ENCODE results near the gene DENND5A. TPM values are rescaled to one million over a fixed set of nuclear protein-coding genes. Genes with fewer than 3 reads are reported as not detected.

DENND5A gene
- total RNA-seq, 3 donors from 2014 or later: 63.5 to 124 (median 118) TPM

DNA sequence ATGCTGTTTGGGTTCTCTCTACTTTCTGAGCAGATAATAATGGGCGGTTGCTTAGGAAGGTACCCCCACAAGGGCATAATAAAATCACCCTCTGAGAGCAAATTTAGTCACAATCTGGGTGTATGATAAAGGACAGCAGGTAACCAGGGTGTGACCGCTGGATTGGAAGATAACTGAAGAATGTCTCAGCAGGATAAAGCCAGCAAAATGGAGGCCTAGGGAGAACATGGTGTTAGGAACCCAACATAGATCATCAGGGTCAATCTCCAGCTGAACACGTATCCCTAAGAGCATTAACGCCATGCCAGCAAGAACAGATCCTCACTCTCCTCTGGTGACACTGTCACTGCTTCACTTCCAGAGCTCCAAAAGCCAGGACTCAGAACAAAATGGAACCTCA lies 109.2 kb downstream of the DENND5A start:
- no peak overlapping the region for H3K27ac ChIP-seq
- H3K9me3 ChIP-seq: no peaks in the 10 kb centered on the region
- TF ChIP-seq POLR2AphosphoS5 (IDR thresholded peaks at IDR 0.05) (no peak), POLR2A (IDR thresholded peaks at IDR 0.05) (no peak)
- TF ChIP-seq, protein P1, sequence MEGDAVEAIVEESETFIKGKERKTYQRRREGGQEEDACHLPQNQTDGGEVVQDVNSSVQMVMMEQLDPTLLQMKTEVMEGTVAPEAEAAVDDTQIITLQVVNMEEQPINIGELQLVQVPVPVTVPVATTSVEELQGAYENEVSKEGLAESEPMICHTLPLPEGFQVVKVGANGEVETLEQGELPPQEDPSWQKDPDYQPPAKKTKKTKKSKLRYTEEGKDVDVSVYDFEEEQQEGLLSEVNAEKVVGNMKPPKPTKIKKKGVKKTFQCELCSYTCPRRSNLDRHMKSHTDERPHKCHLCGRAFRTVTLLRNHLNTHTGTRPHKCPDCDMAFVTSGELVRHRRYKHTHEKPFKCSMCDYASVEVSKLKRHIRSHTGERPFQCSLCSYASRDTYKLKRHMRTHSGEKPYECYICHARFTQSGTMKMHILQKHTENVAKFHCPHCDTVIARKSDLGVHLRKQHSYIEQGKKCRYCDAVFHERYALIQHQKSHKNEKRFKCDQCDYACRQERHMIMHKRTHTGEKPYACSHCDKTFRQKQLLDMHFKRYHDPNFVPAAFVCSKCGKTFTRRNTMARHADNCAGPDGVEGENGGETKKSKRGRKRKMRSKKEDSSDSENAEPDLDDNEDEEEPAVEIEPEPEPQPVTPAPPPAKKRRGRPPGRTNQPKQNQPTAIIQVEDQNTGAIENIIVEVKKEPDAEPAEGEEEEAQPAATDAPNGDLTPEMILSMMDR (IDR thresholded peaks at IDR 0.05): no peak
- H3K27me3 ChIP-seq: no peaks in the 10 kb centered on the region
- no peak for DNase-seq (ENCODE audit: low spot score in 2 of 2)
- intact Hi-C loops (cut with DNase I; ENCODE audit: low total_unique reads): no loop called here
- H3K4me3 ChIP-seq: no peak overlapping the region
- no peaks in the 10 kb centered on the region for H3K36me3 ChIP-seq
- H3K4me1 ChIP-seq: no peaks in the 10 kb centered on the region

DNA sequence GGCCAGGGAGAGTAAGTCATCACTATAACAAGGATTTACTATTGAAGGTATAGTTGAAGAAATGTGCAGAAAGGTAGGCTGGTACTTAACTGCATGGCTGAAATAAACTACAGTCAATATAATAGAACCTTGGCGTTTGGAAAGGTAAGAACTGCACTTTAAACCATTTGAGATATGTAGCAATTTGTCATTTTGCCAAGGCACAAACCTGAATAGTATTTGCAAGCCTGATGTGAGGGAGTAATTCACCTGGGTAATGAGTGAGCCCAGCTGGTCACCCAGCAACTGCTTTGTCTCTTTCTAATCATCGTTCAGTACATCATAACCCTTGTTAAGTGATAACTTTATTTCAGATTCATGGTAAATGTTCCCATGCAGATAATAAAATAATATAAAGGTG lies 111.5 kb downstream of the DENND5A start:
- TF ChIP-seq POLR2AphosphoS5 (IDR thresholded peaks at IDR 0.05) (no peak), POLR2A (IDR thresholded peaks at IDR 0.05) (no peak)
- TF ChIP-seq, protein P1 (IDR thresholded peaks at IDR 0.05): no peak
- H3K36me3 ChIP-seq: no peaks in the 10 kb centered on the region
- H3K27me3 ChIP-seq: no peaks in the 10 kb centered on the region
- H3K27ac ChIP-seq: no peak overlapping the region
- H3K4me3 ChIP-seq: no peak overlapping the region
- intact Hi-C loops (cut with DNase I; ENCODE audit: low total_unique reads): no loop called here
- no peaks in the 10 kb centered on the region for H3K4me1 ChIP-seq
- H3K9me3 ChIP-seq: no peaks in the 10 kb centered on the region
- DNase-seq (ENCODE audit: low spot score in 2 of 2): no peak

- intact Hi-C loops (cut with DNase I; ENCODE audit: low total_unique reads): no loop called here
- H3K9me3 ChIP-seq: no peaks in the 10 kb centered on the region
- TF ChIP-seq POLR2A (IDR thresholded peaks at IDR 0.05): no peak
- TF ChIP-seq, protein P1 (IDR thresholded peaks at IDR 0.05): no peak
- no peak for TF ChIP-seq POLR2AphosphoS5 (IDR thresholded peaks at IDR 0.05)
- DNase-seq (ENCODE audit: low spot score in 2 of 2): no peak
- no peak overlapping the region for H3K27ac ChIP-seq
- no peaks in the 10 kb centered on the region for H3K4me1 ChIP-seq
- peaks cover 4% of the 10 kb centered on the region for H3K36me3 ChIP-seq
- no peak overlapping the region for H3K4me3 ChIP-seq
- no peaks in the 10 kb centered on the region for H3K27me3 ChIP-seq
Measured at GRCh38 chr11:9151631-9152030, 113.5 kb downstream of the DENND5A start.

GRCh38 chr11:9150926-9151325 lies 114.2 kb downstream of the DENND5A start:
- no peak for DNase-seq (ENCODE audit: low spot score in 2 of 2)
- intact Hi-C loops (cut with DNase I; ENCODE audit: low total_unique reads): no loop called here
- Histone ChIP-seq H3K4me1 (no peaks in the 10 kb centered on the region), H3K36me3 (peaks cover 4% of the 10 kb centered on the region), H3K4me3 (no peak overlapping the region), H3K9me3 (no peaks in the 10 kb centered on the region), H3K27me3 (no peaks in the 10 kb centered on the region), H3K27ac (no peak overlapping the region)
- no peak for TF ChIP-seq POLR2AphosphoS5 (IDR thresholded peaks at IDR 0.05)
- TF ChIP-seq POLR2A (IDR thresholded peaks at IDR 0.05): no peak
- TF ChIP-seq, protein P1 (IDR thresholded peaks at IDR 0.05): no peak

- intact Hi-C loops (cut with DNase I; ENCODE audit: low total_unique reads): no loop called here
- TF ChIP-seq POLR2AphosphoS5 (IDR thresholded peaks at IDR 0.05) (no peak), POLR2A (IDR thresholded peaks at IDR 0.05) (no peak)
- TF ChIP-seq, protein P1 (IDR thresholded peaks at IDR 0.05): no peak
- H3K27ac ChIP-seq: no peak overlapping the region
- no peak overlapping the region for H3K4me3 ChIP-seq
- DNase-seq (ENCODE audit: low spot score in 2 of 2): no peak
- no peaks in the 10 kb centered on the region for H3K4me1 ChIP-seq
- H3K27me3 ChIP-seq: no peaks in the 10 kb centered on the region
- peaks cover 4% of the 10 kb centered on the region for H3K36me3 ChIP-seq
- H3K9me3 ChIP-seq: no peaks in the 10 kb centered on the region
Measured at GRCh38 chr11:9150501-9150900, 114.6 kb downstream of the DENND5A start.
